ENCODE measurements around the gene GRB7.
"Not testable (repeated sequence)": the region's sequence is repeated elsewhere in the genome, so short reads cannot be mapped to it uniquely, and the experiment has no call there.

GRB7 gene

DNA sequence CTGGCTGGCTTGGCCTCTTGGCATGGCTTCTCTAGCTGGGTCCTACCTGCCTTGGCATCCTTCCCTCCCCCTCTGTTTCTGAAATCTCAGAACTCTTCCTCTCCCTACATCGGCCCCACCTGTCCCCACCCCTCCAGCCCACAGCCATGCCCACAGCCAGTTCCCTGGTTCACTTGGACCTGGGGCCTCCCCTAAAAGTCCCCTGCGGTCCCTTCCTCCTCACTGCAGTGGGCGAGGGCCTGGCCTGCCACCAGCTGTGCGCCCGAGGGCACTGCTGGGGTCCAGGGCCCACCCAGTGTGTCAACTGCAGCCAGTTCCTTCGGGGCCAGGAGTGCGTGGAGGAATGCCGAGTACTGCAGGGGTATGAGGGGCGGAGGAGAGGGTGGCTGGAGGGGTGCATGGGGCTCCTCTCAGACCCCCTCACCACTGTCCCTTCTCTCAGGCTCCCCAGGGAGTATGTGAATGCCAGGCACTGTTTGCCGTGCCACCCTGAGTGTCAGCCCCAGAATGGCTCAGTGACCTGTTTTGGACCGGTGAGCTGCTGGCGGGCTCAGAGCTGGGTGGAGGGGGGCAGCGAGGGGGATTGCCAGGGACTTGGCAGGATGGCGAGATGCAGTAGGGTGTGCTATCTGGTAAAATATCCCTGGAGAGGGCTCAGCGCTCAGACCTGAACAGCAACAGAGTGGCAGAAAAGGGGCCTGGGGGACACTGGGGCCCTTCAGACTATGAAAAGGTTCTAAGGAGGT is 21.5 kb upstream of the GRB7 start:
- Mint-ChIP-seq H3K4me3 (no peak overlapping the region), H3K27ac (no peak overlapping the region), H3K36me3 (ENCODE audit: low read depth) (no peaks in the 10 kb centered on the region), H3K9me3 (no peaks in the 10 kb centered on the region), H3K27me3 (no peaks in the 10 kb centered on the region), H3K4me1 (ENCODE audit: low read depth) (no peaks in the 10 kb centered on the region)
- intact Hi-C loops (cut with micrococcal nuclease): no loop called here

DNA sequence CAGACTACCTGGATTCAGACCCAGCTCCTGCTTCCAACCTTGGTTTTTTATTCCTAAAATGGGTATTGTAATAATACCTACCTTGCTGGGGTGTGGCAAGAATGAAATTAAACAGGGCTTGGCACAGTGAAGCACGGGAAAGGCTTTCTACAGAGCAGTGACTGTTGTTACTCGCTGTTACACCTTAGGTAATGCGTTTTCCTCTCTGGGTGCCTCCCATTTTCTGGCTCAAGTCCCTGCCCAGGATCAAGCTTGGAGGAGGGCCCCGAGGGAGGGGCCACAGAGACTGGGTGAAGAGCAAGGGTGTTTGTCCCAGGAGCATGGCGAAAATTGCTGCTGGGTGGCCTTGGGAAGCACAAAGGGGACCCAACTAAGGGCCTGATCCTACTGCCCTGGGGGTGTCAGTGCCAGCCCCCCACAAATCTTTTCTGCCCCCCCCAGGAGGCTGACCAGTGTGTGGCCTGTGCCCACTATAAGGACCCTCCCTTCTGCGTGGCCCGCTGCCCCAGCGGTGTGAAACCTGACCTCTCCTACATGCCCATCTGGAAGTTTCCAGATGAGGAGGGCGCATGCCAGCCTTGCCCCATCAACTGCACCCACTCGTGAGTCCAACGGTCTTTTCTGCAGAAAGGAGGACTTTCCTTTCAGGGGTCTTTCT is 20.7 kb upstream of the GRB7 start:
- Mint-ChIP-seq H3K27ac (no peak overlapping the region), H3K36me3 (ENCODE audit: low read depth) (no peaks in the 10 kb centered on the region), H3K9me3 (no peaks in the 10 kb centered on the region), H3K4me1 (ENCODE audit: low read depth) (no peaks in the 10 kb centered on the region), H3K27me3 (no peaks in the 10 kb centered on the region), H3K4me3 (no peak overlapping the region)
- intact Hi-C loops (cut with micrococcal nuclease): no loop called here

GRCh38 chr17:39717660-39718059 is 20.1 kb upstream of the GRB7 start:
- no peaks in the 10 kb centered on the region for H3K27me3 Mint-ChIP-seq
- intact Hi-C loops (cut with micrococcal nuclease): no loop called here
- H3K27ac Mint-ChIP-seq: no peak overlapping the region
- no peaks in the 10 kb centered on the region for H3K4me1 Mint-ChIP-seq (ENCODE audit: low read depth)
- no peaks in the 10 kb centered on the region for H3K36me3 Mint-ChIP-seq (ENCODE audit: low read depth)
- no peak overlapping the region for H3K4me3 Mint-ChIP-seq
- no peaks in the 10 kb centered on the region for H3K9me3 Mint-ChIP-seq

GRCh38 chr17:39719563-39720355 is 18.0 kb upstream of the GRB7 start:
- intact Hi-C loops (cut with micrococcal nuclease): no loop called here
- Mint-ChIP-seq H3K27ac (no peak overlapping the region), H3K27me3 (no peaks in the 10 kb centered on the region), H3K36me3 (ENCODE audit: low read depth) (no peaks in the 10 kb centered on the region), H3K4me3 (no peak overlapping the region), H3K4me1 (ENCODE audit: low read depth) (peaks cover 6% of the 10 kb centered on the region), H3K9me3 (no peaks in the 10 kb centered on the region)

DNA sequence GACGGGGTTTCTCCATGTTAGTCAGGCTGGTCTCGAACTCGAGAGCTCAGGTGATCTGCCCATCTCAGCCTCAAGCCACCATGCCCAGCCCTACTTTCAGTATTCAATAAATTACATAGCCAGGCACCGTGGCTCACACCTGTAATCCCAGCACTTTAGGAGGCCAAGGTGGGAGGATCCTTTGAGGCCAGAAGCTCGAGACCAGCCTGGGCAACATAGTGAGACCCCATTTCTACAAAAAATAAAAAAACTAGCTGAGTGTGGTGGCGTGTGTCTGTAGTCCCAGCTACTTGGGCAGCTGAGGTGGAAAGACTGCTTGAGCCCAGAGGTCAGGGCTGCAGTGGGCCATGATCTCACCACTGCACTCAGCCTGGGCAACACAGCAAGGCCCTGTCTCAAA is 15.6 kb upstream of the GRB7 start:
- Mint-ChIP-seq H3K27me3 (no peaks in the 10 kb centered on the region), H3K9me3 (no peaks in the 10 kb centered on the region), H3K27ac (no peak overlapping the region), H3K36me3 (ENCODE audit: low read depth) (peaks cover 5% of the 10 kb centered on the region), H3K4me1 (ENCODE audit: low read depth) (peaks cover 6% of the 10 kb centered on the region), H3K4me3 (no peak overlapping the region)
- intact Hi-C loops (cut with micrococcal nuclease): no loop called here

- no peak overlapping the region for H3K27ac Mint-ChIP-seq
- H3K27me3 Mint-ChIP-seq: no peaks in the 10 kb centered on the region
- intact Hi-C loops (cut with micrococcal nuclease): no loop called here
- peaks cover 10% of the 10 kb centered on the region for H3K4me1 Mint-ChIP-seq (ENCODE audit: low read depth)
- H3K36me3 Mint-ChIP-seq (ENCODE audit: low read depth): peaks cover 16% of the 10 kb centered on the region
- no peak overlapping the region for H3K4me3 Mint-ChIP-seq
- H3K9me3 Mint-ChIP-seq: no peaks in the 10 kb centered on the region
Measured at GRCh38 chr17:39722965-39723848, 14.5 kb upstream of the GRB7 start.

DNA sequence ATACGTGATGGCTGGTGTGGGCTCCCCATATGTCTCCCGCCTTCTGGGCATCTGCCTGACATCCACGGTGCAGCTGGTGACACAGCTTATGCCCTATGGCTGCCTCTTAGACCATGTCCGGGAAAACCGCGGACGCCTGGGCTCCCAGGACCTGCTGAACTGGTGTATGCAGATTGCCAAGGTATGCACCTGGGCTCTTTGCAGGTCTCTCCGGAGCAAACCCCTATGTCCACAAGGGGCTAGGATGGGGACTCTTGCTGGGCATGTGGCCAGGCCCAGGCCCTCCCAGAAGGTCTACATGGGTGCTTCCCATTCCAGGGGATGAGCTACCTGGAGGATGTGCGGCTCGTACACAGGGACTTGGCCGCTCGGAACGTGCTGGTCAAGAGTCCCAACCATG is 13.0 kb upstream of the GRB7 start:
- H3K9me3 Mint-ChIP-seq: no peaks in the 10 kb centered on the region
- intact Hi-C loops (cut with micrococcal nuclease): no loop called here
- H3K4me3 Mint-ChIP-seq: no peak overlapping the region
- H3K27ac Mint-ChIP-seq: no peak overlapping the region
- H3K4me1 Mint-ChIP-seq (ENCODE audit: low read depth): peaks cover 26% of the 10 kb centered on the region
- peaks cover 30% of the 10 kb centered on the region for H3K36me3 Mint-ChIP-seq (ENCODE audit: low read depth)
- H3K27me3 Mint-ChIP-seq: no peaks in the 10 kb centered on the region

DNA sequence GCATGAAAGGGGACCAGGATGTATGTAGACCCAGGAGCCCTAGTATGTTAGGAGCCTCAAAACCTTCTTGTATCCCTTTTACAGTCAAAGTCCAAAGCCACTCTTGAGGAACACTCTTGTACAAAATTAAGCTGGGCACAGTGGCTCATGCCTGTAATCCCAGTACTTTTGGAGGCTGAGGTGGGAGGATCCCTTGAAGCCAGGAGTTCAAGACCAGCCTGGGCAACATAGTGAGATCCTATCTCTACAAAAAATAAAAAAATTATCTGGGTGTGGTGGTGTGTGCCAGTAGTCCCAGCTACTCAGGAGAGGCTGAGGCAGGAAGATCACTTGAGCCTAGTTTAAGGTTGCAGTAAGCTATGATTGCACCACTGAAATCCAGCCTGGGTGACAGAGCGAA is 11.8 kb upstream of the GRB7 start:
- H3K27me3 Mint-ChIP-seq; H3K9me3 Mint-ChIP-seq; intact Hi-C loops (cut with micrococcal nuclease); H3K27ac Mint-ChIP-seq; H3K4me3 Mint-ChIP-seq: not testable (repeated sequence)
- H3K4me1 Mint-ChIP-seq (ENCODE audit: low read depth): peaks cover 30% of the 10 kb centered on the region
- H3K36me3 Mint-ChIP-seq (ENCODE audit: low read depth): peaks cover 30% of the 10 kb centered on the region

GRCh38 chr17:39726617-39727016 is 11.1 kb upstream of the GRB7 start:
- Mint-ChIP-seq H3K36me3 (ENCODE audit: low read depth) (peaks cover 30% of the 10 kb centered on the region), H3K4me1 (ENCODE audit: low read depth) (peaks cover 30% of the 10 kb centered on the region), H3K27me3 (no peaks in the 10 kb centered on the region), H3K27ac (no peak overlapping the region), H3K9me3 (no peaks in the 10 kb centered on the region), H3K4me3 (no peak overlapping the region)
- intact Hi-C loops (cut with micrococcal nuclease): no loop called here

DNA sequence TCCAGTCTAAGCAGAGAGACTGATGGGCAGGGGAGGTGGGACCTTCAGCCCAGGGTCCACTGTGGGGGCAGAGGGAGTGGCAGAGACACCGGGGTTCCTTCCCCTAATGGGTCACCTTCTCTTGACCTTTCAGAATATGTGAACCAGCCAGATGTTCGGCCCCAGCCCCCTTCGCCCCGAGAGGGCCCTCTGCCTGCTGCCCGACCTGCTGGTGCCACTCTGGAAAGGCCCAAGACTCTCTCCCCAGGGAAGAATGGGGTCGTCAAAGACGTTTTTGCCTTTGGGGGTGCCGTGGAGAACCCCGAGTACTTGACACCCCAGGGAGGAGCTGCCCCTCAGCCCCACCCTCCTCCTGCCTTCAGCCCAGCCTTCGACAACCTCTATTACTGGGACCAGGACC is 10.2 kb upstream of the GRB7 start:
- Mint-ChIP-seq H3K4me1 (ENCODE audit: low read depth) (peaks cover 30% of the 10 kb centered on the region), H3K9me3 (no peaks in the 10 kb centered on the region), H3K4me3 (no peak overlapping the region), H3K36me3 (ENCODE audit: low read depth) (peaks cover 30% of the 10 kb centered on the region), H3K27me3 (peaks cover 3% of the 10 kb centered on the region), H3K27ac (no peak overlapping the region)
- intact Hi-C loops (cut with micrococcal nuclease): no loop called here

DNA sequence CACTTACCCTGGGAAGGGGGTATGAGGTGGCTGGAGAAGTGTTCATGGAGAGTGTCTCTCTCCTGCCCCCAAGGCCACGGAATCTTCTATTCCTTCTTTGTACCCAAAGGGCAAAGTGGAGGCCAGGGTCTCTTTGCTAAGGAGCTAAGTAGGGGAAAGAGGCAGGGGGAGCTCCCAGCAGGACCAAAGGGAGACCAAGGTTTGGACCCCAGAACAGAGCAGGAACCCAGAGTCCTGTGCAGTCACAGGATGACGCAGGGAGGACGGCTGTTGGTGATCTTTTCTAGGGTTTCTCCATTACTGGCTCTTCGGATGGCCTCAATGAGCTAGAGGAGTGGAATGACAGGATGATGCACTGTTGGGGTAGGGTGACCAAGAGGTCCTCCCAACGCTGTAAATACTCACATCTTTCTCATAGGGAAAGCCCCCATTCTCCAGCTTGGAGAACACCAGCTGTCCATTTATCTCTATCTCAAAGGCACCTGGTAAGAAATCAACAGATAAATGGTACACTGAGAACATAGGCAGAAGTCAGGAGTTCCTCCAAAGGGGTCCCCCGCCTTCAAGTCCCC is 8.4 kb upstream of the GRB7 start:
- H3K27ac Mint-ChIP-seq: peak overlapping the region; percentile 81
- peak overlapping the region; percentile 83 for H3K4me3 Mint-ChIP-seq
- H3K4me1 Mint-ChIP-seq (ENCODE audit: low read depth): peaks cover 24% of the 10 kb centered on the region
- intact Hi-C loops (cut with micrococcal nuclease): no loop called here
- H3K36me3 Mint-ChIP-seq (ENCODE audit: low read depth): peaks cover 30% of the 10 kb centered on the region
- H3K27me3 Mint-ChIP-seq: peaks cover 12% of the 10 kb centered on the region
- no peaks in the 10 kb centered on the region for H3K9me3 Mint-ChIP-seq

- Mint-ChIP-seq H3K27ac (peak within 1 kb of the TSS; percentile 81), H3K4me3 (peak within 1 kb of the TSS; percentile 83), H3K27me3 (peaks cover 19% of the 10 kb centered on the region), H3K9me3 (no peaks in the 10 kb centered on the region), H3K4me1 (ENCODE audit: low read depth) (peaks cover 24% of the 10 kb centered on the region), H3K36me3 (ENCODE audit: low read depth) (peaks cover 30% of the 10 kb centered on the region)
- intact Hi-C loops (cut with micrococcal nuclease): loop anchor here (1.0 kb wide), 2 partner anchors 24 to 42 kb away; partner anchors contain the start of gene PGAP3
Measured at GRCh38 chr17:39730095-39730921, 7.4 kb upstream of the GRB7 start, which contains the start of gene MIEN1. MIEN1 (minus strand) TSS chr17:39730532; CDS start chr17:39730495, 37 bp downstream.

Measured in dendritic cell treated with granulocyte-macrophage colony-stimulating factor and Interleukin-4, amounts not matched to agents 40 ng/mL and 50 ng/mL, for 4 days (primary cell).